ENCODE measurements around the gene RPUSD3.
A peak's percentile ranks its signal among the peaks of the same experiment; 100 is the strongest.

RPUSD3 gene, protein sequence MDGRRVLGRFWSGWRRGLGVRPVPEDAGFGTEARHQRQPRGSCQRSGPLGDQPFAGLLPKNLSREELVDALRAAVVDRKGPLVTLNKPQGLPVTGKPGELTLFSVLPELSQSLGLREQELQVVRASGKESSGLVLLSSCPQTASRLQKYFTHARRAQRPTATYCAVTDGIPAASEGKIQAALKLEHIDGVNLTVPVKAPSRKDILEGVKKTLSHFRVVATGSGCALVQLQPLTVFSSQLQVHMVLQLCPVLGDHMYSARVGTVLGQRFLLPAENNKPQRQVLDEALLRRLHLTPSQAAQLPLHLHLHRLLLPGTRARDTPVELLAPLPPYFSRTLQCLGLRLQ

DNA sequence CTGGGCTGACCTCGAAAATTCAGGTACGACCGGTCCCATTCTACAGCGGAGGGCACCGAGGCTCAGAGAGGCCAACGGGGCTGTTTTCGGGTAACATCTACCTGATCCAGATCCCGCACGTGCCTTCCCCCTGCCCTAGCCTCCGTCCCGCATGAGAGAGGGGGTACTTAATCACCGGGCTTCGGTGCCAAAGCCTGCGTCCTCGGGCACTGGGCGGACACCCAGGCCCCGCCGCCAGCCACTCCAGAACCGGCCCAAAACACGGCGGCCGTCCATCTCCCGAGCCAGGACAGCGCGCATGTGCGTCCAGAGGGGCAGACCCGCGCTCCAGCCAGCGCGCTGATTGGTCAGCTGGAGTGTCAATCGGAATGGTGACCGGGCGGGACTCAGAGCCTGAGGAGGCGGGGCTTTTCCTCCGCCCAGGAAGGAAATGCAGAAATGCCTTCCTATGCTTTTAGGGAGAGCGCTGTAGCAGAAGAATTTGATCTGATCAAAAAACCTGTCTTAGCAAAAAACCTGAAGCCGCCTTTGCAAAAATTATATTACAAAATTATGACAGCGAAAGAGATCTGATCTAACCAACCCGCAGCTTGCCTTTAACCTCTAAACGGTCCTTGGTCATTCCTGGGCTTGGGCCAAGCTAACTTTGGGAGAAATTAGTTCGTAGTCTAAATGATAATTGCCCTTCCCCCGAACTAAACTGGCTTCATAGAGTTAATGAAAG, at the start of gene RPUSD3:
Gene RPUSD3 (minus strand): TSS at position 294 of the 724 bp plus-strand sequence. CDS start 18 bp downstream, at position 276.
- TF ChIP-seq YY1 (IDR thresholded peaks at IDR 0.05; ENCODE audit: low read depth) (peak; percentile 75), TAF1 (IDR thresholded peaks at IDR 0.05; ENCODE audit: low read depth) (peak; percentile 93), ZBTB7A (IDR thresholded peaks at IDR 0.05; ENCODE audit: low read depth) (no peak), FOXM1 (IDR thresholded peaks at IDR 0.05; ENCODE audit: borderline replicate concordance, low read depth) (no peak), CEBPB (IDR thresholded peaks at IDR 0.05) (no peak), TEAD4 (IDR thresholded peaks at IDR 0.05) (0 out of 2 replicates have a peak, but pooled peaks have one; percentile 9), CREB1 (IDR thresholded peaks at IDR 0.05; ENCODE audit: low read depth) (no peak), NFIC (IDR thresholded peaks at IDR 0.05) (peak; percentile 15; the same call in 1 of the 2 replicates), TCF12 (IDR thresholded peaks at IDR 0.05; ENCODE audit: low read depth) (no peak), EP300 (IDR thresholded peaks at IDR 0.05; ENCODE audit: borderline replicate concordance) (peak; percentile 21; the same call in 1 of the 2 replicates), RAD21 (IDR thresholded peaks at IDR 0.05; ENCODE audit: low read depth) (no peak), EGR1 (IDR thresholded peaks at IDR 0.05) (no peak)
- TF ChIP-seq, protein P1, sequence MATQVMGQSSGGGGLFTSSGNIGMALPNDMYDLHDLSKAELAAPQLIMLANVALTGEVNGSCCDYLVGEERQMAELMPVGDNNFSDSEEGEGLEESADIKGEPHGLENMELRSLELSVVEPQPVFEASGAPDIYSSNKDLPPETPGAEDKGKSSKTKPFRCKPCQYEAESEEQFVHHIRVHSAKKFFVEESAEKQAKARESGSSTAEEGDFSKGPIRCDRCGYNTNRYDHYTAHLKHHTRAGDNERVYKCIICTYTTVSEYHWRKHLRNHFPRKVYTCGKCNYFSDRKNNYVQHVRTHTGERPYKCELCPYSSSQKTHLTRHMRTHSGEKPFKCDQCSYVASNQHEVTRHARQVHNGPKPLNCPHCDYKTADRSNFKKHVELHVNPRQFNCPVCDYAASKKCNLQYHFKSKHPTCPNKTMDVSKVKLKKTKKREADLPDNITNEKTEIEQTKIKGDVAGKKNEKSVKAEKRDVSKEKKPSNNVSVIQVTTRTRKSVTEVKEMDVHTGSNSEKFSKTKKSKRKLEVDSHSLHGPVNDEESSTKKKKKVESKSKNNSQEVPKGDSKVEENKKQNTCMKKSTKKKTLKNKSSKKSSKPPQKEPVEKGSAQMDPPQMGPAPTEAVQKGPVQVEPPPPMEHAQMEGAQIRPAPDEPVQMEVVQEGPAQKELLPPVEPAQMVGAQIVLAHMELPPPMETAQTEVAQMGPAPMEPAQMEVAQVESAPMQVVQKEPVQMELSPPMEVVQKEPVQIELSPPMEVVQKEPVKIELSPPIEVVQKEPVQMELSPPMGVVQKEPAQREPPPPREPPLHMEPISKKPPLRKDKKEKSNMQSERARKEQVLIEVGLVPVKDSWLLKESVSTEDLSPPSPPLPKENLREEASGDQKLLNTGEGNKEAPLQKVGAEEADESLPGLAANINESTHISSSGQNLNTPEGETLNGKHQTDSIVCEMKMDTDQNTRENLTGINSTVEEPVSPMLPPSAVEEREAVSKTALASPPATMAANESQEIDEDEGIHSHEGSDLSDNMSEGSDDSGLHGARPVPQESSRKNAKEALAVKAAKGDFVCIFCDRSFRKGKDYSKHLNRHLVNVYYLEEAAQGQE (IDR thresholded peaks at IDR 0.05; ENCODE audit: low read depth), result no peak
- TF ChIP-seq, protein P2, sequence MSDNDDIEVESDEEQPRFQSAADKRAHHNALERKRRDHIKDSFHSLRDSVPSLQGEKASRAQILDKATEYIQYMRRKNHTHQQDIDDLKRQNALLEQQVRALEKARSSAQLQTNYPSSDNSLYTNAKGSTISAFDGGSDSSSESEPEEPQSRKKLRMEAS (IDR thresholded peaks at IDR 0.05), result peak; percentile 73
- TF ChIP-seq, protein P3, sequence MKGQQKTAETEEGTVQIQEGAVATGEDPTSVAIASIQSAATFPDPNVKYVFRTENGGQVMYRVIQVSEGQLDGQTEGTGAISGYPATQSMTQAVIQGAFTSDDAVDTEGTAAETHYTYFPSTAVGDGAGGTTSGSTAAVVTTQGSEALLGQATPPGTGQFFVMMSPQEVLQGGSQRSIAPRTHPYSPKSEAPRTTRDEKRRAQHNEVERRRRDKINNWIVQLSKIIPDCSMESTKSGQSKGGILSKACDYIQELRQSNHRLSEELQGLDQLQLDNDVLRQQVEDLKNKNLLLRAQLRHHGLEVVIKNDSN (IDR thresholded peaks at IDR 0.05), result peak; percentile 38; the same call in 1 of the 2 replicates

DNA sequence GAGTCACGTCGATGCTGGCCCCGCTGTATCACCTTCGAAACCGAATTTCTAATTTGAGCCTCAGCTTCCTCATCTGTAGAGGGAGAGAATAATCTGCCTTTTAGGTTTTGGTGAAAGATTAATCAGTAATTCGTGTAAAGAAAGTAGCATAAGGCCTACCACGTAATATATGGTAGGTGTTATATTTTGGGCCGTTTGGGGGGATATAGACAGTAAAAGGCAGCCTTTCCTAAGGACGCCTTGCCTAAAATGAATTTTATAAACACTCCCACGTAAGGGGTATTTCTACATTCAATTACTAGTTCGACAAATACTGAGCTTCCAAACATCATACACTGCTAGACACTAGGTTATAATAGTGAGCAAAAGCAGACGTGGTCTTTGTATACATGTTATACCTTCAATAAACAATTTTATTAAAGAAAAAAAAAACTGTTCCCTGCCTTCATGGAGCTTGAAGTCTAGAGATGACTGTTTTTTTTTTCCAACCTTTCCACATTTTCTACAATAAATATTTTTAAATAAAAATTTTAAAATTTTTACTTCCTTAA, 47.3 kb upstream of the RPUSD3 start:
- no peak for TF ChIP-seq ZBTB7A (IDR thresholded peaks at IDR 0.05; ENCODE audit: low read depth)
- no peak for TF ChIP-seq RAD21 (IDR thresholded peaks at IDR 0.05; ENCODE audit: low read depth)
- TF ChIP-seq, protein P1 (IDR thresholded peaks at IDR 0.05; ENCODE audit: low read depth), result no peak
- no peak for TF ChIP-seq YY1 (IDR thresholded peaks at IDR 0.05; ENCODE audit: low read depth)
- no peak for TF ChIP-seq TEAD4 (IDR thresholded peaks at IDR 0.05)
- no peak for TF ChIP-seq TCF12 (IDR thresholded peaks at IDR 0.05; ENCODE audit: low read depth)
- TF ChIP-seq, protein P3 (IDR thresholded peaks at IDR 0.05), result no peak
- no peak for TF ChIP-seq CREB1 (IDR thresholded peaks at IDR 0.05; ENCODE audit: low read depth)
- TF ChIP-seq TAF1 (IDR thresholded peaks at IDR 0.05; ENCODE audit: low read depth), result no peak
- TF ChIP-seq NFIC (IDR thresholded peaks at IDR 0.05), result no peak
- TF ChIP-seq, protein P2 (IDR thresholded peaks at IDR 0.05), result no peak
- no peak for TF ChIP-seq EGR1 (IDR thresholded peaks at IDR 0.05)
- no peak for TF ChIP-seq EP300 (IDR thresholded peaks at IDR 0.05; ENCODE audit: borderline replicate concordance)
- no peak for TF ChIP-seq CEBPB (IDR thresholded peaks at IDR 0.05)

DNA sequence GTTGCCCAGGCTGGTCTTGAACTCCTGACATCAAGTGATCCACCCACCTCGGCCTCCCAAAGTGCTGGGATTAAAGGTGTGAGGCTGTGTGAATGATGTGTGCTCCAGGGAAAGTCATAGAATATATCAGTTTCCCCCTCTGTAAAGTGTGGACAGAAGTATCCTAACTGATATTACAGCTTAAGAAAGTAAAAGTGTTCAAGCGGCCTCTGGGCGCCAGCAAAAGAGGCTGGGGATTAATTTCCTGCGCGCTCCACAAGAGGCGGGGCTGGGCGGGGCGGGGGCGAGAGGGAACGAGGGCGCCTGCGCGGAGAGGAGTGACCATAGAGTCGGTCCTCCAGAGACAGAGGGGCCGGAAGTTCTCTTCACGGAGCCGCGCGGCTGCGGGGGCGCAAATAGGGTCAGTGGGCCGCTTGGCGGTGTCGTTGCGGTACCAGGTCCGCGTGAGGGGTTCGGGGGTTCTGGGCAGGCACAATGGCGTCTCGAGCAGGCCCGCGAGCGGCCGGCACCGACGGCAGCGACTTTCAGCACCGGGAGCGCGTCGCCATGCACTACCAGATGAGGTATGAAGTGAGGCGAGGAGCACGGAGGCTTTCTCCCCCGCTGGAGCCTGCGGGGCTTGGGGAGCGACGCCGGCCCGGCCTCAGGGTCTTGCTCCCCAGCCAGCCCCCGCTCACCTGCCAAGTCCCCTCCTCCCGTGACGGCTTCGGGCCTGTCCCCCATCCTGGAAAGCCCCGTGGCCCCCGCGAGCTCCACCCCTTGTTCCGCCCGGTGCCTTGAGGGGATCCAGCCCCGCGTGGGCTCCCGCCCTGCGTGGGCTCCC, 46.7 kb upstream of the RPUSD3 start, which contains the start of gene JAGN1:
Gene JAGN1 (plus strand): TSS at position 362 of the 823 bp plus-strand sequence. CDS start 113 bp downstream, at position 475.
- TF ChIP-seq RAD21 (IDR thresholded peaks at IDR 0.05; ENCODE audit: low read depth) (no peak), TAF1 (IDR thresholded peaks at IDR 0.05; ENCODE audit: low read depth) (peak; percentile 90), CREB1 (IDR thresholded peaks at IDR 0.05; ENCODE audit: low read depth) (no peak; the same call in 1 of the 2 replicates), FOXM1 (IDR thresholded peaks at IDR 0.05; ENCODE audit: borderline replicate concordance, low read depth) (no peak), TCF12 (IDR thresholded peaks at IDR 0.05; ENCODE audit: low read depth) (peak; percentile 52; the same call in 1 of the 2 replicates), CEBPB (IDR thresholded peaks at IDR 0.05) (no peak), YY1 (IDR thresholded peaks at IDR 0.05; ENCODE audit: low read depth) (peak; percentile 51; the same call in 1 of the 2 replicates), EP300 (IDR thresholded peaks at IDR 0.05; ENCODE audit: borderline replicate concordance) (no peak), TEAD4 (IDR thresholded peaks at IDR 0.05) (no peak), ZBTB7A (IDR thresholded peaks at IDR 0.05; ENCODE audit: low read depth) (peak; percentile 70), EGR1 (IDR thresholded peaks at IDR 0.05) (peak; percentile 94), NFIC (IDR thresholded peaks at IDR 0.05) (0 out of 2 replicates have a peak, but pooled peaks have one; percentile 33)
- TF ChIP-seq, protein P1 (IDR thresholded peaks at IDR 0.05; ENCODE audit: low read depth), result no peak
- TF ChIP-seq, protein P2 (IDR thresholded peaks at IDR 0.05), result peak; percentile 72
- TF ChIP-seq, protein P3 (IDR thresholded peaks at IDR 0.05), result no peak
